A673 (cell line): ENCODE results near the gene TNFAIP1. TPM values are rescaled to one million over a fixed set of nuclear protein-coding genes. Genes with fewer than 3 reads are reported as not detected.

Experiments used
- BruUV-seq: library from RNA; stranded (reverse); fragments of 400-500 nt; replicated peaks from 2 replicates; lab custom pipeline; 2021; lab: Mats Ljungman, UMichigan
- CTCF ChIA-PET: fragments of 300-600 bp; sonication (Branson Sonifier 250); formaldehyde crosslinking; loops from one replicate; lab custom pipeline; 2022; ENCODE audit warnings: antibody characterized with exemption; lab: Charles Lee
- POLR2A ChIA-PET: fragments of 300-600 bp; sonication (Branson Sonifier 250); formaldehyde crosslinking; loops from one replicate; lab custom pipeline; 2022; ENCODE audit warnings: antibody characterized with exemption; ENCODE audit not compliant: low non-redundant PET; lab: Charles Lee
- DNase-seq: peaks from one replicate; pipeline ENCODE4 v3.0.0-alpha.2; 2015; ENCODE audit warnings: low spot score
- H3K27ac ChIP-seq: fragments of 200-600 bp; sonication (generic); 2 replicates; pipeline ENCODE4 v1.5.1; 2016; ENCODE audit warnings: mixed run types, low read depth, mild to moderate bottlenecking, mixed read lengths, antibody characterized with exemption, low read length; ENCODE audit not compliant: poor library complexity, severe bottlenecking
- H3K27me3 ChIP-seq: fragments of 200-600 bp; sonication (generic); replicated peaks from 2 replicates; pipeline ENCODE4 v1.6.1; 2017; ENCODE audit warnings: mixed run types, low read depth, mild to moderate bottlenecking, mixed read lengths, antibody characterized with exemption, low read length; ENCODE audit not compliant: insufficient read depth, poor library complexity
- H3K36me3 ChIP-seq: fragments of 200-600 bp; sonication (generic); 2 replicates; pipeline ENCODE4 v1.6.1; 2016; ENCODE audit warnings: mixed run types, mild to moderate bottlenecking, mixed read lengths, antibody characterized with exemption, low read length; ENCODE audit not compliant: insufficient read depth, poor library complexity, severe bottlenecking
- H3K4me1 ChIP-seq: fragments of 200-600 bp; sonication (generic); 2 replicates; pipeline ENCODE4 v1.6.1; 2017; ENCODE audit warnings: mixed run types, mild to moderate bottlenecking, mixed read lengths, antibody characterized with exemption, low read length; ENCODE audit not compliant: insufficient read depth, poor library complexity, severe bottlenecking
- H3K4me3 ChIP-seq: fragments of 200-600 bp; sonication (generic); 2 replicates; pipeline ENCODE4 v1.5.1; 2016; ENCODE audit warnings: low read depth, mixed run types, mild to moderate bottlenecking, mixed read lengths, low read length; ENCODE audit not compliant: poor library complexity, severe bottlenecking
- H3K9me3 ChIP-seq: fragments of 200-600 bp; sonication (generic); 2 replicates; pipeline ENCODE4 v1.6.1; 2016; ENCODE audit warnings: mixed run types, low read depth, mild to moderate bottlenecking, mixed read lengths, antibody characterized with exemption, low read length; ENCODE audit not compliant: poor library complexity, severe bottlenecking
- EZH2 ChIP-seq: fragments of 200-600 bp; sonication (generic); IDR thresholded peaks from 2 replicates; pipeline ENCODE4 v1.6.1; 2017; ENCODE audit warnings: borderline replicate concordance, low read depth, mild to moderate bottlenecking, mixed read lengths, antibody characterized with exemption, low read length; ENCODE audit not compliant: poor library complexity, severe bottlenecking
- intact Hi-C: fragments of 100-400 bp; cut with micrococcal nuclease; formaldehyde crosslinking; loops from one replicate; pipeline ENCODE4 v1.10.0; 2022; ENCODE audit not compliant: unreplicated experiment
- total RNA-seq: library from RNA; stranded (reverse); gene quantifications from 2 replicates; pipeline ENCODE4 v1.2.3, GENCODE V29; 2021
- TF ChIP-seq, protein P1 (sequence below): fragments of 300-800, 200-600 bp; sonication (generic); conservative IDR thresholded peaks from 2 replicates; pipeline ENCODE4 v1.5.1; 2017; ENCODE audit warnings: low read depth, mild to moderate bottlenecking, antibody characterized with exemption, low read length, moderate library complexity, mixed read lengths

Gene TNFAIP1
- total RNA-seq, 1 experiment from 2014 or later = 27.5 TPM

DNA sequence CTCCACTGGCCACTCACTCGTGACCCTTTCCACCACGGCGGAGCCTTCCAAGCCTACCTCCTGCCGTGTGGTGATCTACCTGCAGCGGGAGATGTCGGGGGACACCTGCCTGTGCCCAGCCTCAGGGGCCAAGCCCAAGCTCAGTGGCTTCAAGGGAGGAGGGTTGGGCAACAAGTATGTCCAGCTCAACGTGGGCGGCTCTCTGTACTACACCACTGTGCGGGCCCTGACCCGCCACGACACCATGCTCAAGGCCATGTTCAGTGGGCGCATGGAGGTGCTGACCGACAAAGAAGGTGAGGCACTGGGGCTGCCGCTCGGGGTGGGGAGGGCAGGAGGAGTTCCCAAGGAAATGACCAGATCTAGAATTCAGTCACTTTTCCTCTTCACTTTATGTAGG lies 3.9 kb downstream of the TNFAIP1 start:
- CTCF ChIA-PET = no interaction called here
- Histone ChIP-seq H3K27me3 (no peaks in the 10 kb centered on the region), H3K4me1 (peaks cover 7% of the 10 kb centered on the region), H3K27ac (no peak overlapping the region), H3K4me3 (no peak overlapping the region), H3K9me3 (no peaks in the 10 kb centered on the region), H3K36me3 (peaks cover 29% of the 10 kb centered on the region)
- TF ChIP-seq, protein P1, sequence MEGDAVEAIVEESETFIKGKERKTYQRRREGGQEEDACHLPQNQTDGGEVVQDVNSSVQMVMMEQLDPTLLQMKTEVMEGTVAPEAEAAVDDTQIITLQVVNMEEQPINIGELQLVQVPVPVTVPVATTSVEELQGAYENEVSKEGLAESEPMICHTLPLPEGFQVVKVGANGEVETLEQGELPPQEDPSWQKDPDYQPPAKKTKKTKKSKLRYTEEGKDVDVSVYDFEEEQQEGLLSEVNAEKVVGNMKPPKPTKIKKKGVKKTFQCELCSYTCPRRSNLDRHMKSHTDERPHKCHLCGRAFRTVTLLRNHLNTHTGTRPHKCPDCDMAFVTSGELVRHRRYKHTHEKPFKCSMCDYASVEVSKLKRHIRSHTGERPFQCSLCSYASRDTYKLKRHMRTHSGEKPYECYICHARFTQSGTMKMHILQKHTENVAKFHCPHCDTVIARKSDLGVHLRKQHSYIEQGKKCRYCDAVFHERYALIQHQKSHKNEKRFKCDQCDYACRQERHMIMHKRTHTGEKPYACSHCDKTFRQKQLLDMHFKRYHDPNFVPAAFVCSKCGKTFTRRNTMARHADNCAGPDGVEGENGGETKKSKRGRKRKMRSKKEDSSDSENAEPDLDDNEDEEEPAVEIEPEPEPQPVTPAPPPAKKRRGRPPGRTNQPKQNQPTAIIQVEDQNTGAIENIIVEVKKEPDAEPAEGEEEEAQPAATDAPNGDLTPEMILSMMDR = no peak
- no peak for TF ChIP-seq EZH2
- POLR2A ChIA-PET = no interaction called here
- intact Hi-C loops = no loop called here
- no TSS peak for BruUV-seq
- DNase-seq = no peak

DNA sequence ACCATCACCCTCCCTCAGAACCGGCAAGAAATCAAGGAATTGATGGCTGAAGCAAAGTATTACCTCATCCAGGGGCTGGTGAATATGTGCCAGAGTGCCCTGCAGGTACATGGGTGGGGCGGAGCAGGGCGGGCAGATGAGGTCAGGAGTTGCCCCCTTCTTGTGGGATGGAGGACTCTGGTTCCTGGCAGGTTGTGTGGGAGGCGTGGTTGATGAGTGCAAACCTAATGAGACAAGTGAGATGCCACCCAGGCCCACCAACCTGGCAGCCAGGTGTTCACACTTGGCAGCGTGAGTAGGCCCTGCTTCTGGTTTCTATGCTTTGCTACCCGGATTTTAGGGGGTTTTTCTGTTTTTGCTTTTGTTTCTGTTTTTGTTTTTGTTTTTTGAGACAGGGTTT lies 4.8 kb downstream of the TNFAIP1 start:
- Histone ChIP-seq H3K4me1 (peaks cover 6% of the 10 kb centered on the region), H3K27ac (no peak overlapping the region), H3K27me3 (no peaks in the 10 kb centered on the region), H3K4me3 (no peak overlapping the region), H3K9me3 (no peaks in the 10 kb centered on the region), H3K36me3 (peaks cover 33% of the 10 kb centered on the region)
- TF ChIP-seq, protein P1 = no peak
- TF ChIP-seq EZH2 = no peak
- no TSS peak for BruUV-seq
- POLR2A ChIA-PET = no interaction called here
- CTCF ChIA-PET = no interaction called here
- intact Hi-C loops = no loop called here
- no peak for DNase-seq

DNA sequence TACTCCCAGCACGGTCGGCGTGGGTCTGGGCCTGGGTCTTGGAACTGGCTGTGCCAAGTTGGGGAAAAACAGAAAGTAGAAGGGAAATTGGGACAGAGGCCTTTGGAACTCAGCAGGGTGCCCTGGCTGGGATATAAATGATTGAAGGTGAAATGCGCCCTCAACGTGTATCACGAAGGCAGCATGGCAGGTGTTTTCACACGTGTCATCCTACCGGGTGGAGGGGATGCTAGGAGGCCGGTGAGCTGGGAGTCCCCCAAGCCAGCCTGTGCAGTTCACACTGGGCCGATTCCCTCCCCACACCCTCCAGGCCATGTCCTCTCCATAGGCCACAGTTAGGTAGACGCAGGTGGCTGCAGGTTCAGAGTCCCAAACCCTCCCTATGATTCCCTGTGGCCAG lies 6.0 kb downstream of the TNFAIP1 start:
- intact Hi-C loops = no loop called here
- DNase-seq = no peak
- TF ChIP-seq, protein P1 = no peak
- TF ChIP-seq EZH2 = no peak
- peaks cover 4% of the 10 kb centered on the region for H3K4me1 ChIP-seq
- no TSS peak for BruUV-seq
- POLR2A ChIA-PET = no interaction called here
- CTCF ChIA-PET = no interaction called here
- no peak overlapping the region for H3K4me3 ChIP-seq
- no peaks in the 10 kb centered on the region for H3K27me3 ChIP-seq
- no peak overlapping the region for H3K27ac ChIP-seq
- peaks cover 42% of the 10 kb centered on the region for H3K36me3 ChIP-seq
- H3K9me3 ChIP-seq = no peaks in the 10 kb centered on the region
